GM21576 (cell line): ENCODE results near the gene TMEM219.
"Not testable (repeated sequence)": the region's sequence is repeated elsewhere in the genome, so short reads cannot be mapped to it uniquely, and the experiment has no call there.

Source experiments
- ATAC-seq: cut with Tn5 transposase; IDR thresholded peaks from one replicate; pipeline ENCODE4 v1.9.1; 2021; ENCODE audit warnings: mild to moderate bottlenecking, moderate library complexity; ENCODE audit not compliant: unreplicated experiment

TMEM219 gene

DNA sequence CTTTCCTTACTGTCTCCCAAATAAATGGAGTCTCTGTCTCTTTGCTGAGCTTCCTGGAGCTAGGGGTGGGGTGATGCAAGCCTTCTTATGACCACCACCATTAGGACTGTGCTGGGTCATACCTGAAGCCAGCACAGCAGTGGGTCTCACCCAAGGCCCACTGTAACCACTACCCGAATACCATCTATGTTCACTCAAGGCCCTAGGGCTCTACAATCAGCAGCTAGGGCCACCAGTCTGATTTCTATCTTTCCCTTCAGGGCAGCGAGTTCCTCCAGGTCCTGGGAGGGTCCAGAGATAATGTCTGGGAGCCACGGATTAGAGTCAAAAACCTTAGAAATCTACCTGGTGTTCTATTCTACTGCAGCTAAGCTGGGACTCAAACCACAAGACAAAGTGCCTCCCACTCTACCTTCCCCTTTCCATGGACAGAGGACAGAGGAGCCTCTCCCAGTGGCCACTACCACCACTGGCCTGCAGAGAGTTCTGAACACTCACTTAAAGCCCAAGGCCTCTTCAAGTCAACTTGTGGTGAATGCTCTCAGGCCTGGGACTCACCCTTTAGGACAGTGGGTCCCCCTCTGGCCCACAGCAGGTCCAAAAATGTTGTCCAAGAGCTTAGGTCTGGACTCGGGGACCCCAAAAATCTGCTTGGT is 10.9 kb upstream of the TMEM219 start:
- no peak for ATAC-seq

- no peak for ATAC-seq
These were observed 10.1 kb upstream of the TMEM219 start for GRCh38 chr16:29951625-29952365.

DNA sequence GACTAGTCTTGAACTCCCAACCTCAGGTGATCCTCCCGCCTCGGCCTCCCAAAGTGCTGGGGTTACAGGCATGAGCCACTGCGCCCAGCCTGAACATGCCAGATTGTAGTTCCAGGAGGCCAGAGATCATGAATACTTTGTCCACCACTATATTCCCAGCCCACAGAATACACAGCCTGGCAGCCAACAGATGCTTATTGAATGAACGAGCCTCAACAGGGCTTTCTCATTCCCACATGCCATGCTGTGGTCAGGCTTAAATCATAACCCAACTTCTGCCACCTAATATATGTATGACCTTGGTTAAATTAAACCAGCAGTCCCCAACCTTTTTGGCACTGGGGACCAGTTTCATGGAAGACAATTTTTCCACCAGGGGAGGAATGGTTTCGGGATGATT is 3.1 kb upstream of the TMEM219 start:
- ATAC-seq: no peak

DNA sequence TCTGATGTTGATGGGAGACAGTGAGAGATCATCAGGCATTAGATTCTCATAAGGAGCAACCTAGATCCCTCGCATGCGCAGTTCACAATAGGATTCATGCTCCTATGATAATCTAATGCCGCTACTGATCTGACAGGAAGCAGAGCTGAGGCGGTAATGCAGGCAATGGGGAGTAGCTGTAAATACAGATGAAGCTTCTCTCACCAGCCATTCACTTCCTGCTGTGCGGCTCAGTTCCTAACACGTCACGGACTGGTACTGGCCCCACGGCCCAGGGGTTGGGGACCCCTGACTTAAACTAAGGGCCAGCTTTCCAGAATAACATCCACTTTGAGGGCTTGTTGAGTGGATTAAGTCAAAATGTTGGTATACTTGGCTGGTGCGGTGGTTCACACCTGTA is 2.6 kb upstream of the TMEM219 start:
- ATAC-seq: no peak

DNA sequence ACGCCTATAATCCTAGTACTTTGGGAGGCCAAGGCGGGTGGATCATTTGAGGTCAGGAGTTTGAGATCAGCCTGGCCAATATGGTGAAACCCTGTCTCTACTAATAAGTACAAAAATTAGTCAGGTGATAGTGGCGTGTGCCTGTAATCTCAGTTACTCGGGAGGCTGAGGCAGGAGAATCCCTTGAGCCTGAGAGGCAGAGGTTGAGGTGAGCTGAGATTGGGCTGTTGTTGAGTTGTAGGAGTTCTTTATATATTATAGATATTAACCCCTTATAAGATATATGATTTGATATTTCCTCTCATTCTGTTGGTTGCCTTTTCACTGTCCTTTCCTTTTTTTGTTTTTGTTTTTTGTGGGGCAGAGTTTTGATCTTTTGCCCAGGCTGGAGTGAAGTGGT is 2.1 kb upstream of the TMEM219 start:
- ATAC-seq: not testable (repeated sequence)

DNA sequence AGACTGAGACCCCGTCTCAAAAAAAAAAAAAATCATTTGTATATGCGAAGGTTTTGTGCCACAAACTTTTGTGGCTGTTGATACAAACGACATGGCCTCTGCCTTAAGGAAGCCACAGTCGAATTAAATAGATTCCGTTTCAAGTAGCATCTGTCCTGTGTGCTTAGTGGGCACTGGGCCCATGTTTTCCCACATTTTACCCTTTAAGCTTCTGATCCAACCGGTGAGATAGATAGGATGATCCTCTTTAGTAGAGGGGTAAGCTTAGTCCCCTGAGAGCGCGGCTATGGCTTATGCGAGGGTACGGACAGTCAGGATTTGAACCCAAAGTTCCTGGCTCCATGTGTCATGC is 776 bp upstream of the TMEM219 start:
- no peak for ATAC-seq

DNA sequence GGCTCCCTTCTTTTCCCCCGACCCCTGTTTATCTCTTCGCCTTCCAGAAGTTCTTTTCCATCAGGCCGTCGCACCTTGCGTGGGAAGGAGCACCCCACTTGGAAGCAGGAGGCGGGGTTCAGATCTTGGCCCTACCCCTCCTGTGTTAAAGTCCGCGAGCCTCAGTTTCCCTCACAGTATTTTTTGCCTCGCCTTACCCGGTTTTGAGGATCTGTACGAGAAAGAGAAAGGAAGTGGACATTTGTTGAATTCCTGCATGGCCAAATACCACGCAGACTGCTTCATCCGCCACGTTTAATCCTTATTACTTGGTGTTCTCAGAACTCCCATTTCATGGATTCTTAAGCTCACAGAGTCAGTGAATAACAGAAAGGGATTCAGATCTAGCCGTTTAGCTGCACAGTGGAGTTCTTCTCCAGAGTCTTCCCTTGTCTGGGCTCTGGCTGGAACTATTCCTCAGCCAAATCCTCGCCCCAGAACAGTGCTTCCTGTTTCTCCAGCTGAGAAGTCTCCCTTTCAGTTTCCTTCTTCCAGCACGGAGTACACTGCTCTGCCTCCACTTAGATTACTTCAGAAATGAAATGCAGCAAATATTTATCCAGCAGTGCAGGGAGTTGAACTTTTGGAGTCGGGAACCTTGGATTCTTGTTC is 590 bp downstream of the TMEM219 start:
- peak; percentile 7 for ATAC-seq

GRCh38 chr16:29963021-29963743 is 1.3 kb downstream of the TMEM219 start:
- no peak for ATAC-seq

- no peak for ATAC-seq
These were observed 6.3 kb downstream of the TMEM219 start for GRCh38 chr16:29968205-29968604.

GRCh38 chr16:29971304-29971703 is 9.4 kb downstream of the TMEM219 start:
- ATAC-seq: no peak

DNA sequence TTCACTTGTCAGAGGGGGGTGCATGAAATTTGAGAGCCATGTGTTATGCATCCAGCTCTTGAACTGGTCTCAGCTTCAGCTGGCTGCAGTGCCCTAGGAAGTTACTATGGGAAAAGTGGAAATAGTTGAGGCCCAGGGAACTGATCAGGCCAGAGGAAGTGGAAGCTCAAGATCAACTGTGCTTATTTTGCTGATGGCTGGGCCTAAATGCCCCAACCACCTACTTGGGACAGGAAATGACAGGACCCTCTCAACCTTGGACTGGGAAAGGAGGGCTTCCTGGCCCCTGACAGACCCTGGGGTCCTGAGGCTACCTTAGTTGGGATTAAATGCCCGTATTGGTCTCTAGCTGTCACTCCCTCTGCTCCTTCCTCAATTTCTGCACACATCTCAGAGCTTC is 10.6 kb downstream of the TMEM219 start:
- no peak for ATAC-seq

DNA sequence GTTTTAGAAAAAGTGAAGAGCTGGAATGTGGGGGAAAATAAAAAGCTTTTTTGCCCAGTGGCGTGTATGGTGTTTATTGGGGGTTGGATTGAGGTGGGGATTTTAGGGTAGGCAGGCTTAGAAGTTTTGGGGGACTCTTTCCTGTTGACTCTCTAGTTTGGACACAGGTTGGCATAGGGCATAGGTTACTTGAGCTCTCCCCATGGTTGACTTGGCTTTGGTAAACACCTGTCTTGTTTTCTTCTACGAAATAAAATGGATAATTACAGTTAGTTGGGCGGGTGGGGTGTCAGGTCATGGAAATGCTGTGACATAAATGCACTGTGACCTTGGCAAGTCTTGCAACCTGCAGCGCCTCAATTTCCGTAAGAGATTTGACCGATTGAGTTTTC is 11.1 kb downstream of the TMEM219 start:
- ATAC-seq: no peak

DNA sequence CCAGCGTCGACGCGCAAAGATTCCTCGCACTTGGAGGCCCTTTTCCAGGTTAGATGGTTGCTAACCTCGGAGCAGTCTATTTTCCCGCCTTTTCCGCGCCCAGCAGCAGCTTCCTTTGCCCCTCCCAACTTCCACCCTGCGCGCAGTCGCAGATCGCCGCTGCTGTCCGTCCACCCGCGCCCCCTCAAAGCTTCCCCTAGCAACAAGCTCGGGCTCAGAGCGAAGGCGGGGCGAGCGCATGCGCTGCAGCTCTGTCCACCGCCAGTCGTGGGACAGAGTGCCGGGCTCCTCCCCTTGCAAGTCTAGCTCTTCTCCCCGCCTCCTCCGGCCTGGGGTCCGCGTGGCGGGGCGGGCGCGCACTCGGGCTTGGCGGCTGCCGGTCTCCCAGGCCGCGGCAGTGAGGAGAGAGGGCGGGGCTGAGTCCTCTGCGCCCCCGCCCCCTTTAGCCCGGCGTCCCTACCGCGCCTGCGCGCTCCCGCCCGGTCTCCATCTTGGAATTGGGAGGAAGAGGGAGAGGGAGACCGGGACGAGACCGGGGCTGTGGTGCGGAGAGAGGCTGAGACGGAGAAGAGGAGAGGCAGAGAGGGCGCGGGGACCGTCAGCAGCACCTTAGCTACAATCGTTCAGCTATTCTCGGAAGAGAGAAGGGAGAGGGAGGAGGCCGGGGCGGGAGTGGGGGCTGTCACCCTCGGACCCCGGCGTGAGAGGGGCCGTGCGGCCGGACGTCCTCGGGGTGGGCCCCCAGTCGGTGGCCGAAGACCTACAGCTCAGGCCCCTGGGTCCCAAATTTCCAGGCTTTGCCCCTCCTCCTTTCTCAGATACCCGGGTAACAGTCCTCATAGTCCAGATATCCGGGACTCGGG is 11.7 kb downstream of the TMEM219 start, which contains the start of gene TAOK2:
Gene TAOK2, plus strand, starts transcription at position 485 of the 863 bp plus-strand sequence. CDS start 3,905 bp downstream, outside the sequence.
- ATAC-seq: peak; percentile 88

GRCh38 chr16:29974291-29975133 is 12.6 kb downstream of the TMEM219 start:
- no peak for ATAC-seq

- ATAC-seq: no peak
These were observed 13.3 kb downstream of the TMEM219 start for GRCh38 chr16:29975134-29975538.

- ATAC-seq: no peak
These were observed 14.1 kb downstream of the TMEM219 start for GRCh38 chr16:29975811-29976511.

DNA sequence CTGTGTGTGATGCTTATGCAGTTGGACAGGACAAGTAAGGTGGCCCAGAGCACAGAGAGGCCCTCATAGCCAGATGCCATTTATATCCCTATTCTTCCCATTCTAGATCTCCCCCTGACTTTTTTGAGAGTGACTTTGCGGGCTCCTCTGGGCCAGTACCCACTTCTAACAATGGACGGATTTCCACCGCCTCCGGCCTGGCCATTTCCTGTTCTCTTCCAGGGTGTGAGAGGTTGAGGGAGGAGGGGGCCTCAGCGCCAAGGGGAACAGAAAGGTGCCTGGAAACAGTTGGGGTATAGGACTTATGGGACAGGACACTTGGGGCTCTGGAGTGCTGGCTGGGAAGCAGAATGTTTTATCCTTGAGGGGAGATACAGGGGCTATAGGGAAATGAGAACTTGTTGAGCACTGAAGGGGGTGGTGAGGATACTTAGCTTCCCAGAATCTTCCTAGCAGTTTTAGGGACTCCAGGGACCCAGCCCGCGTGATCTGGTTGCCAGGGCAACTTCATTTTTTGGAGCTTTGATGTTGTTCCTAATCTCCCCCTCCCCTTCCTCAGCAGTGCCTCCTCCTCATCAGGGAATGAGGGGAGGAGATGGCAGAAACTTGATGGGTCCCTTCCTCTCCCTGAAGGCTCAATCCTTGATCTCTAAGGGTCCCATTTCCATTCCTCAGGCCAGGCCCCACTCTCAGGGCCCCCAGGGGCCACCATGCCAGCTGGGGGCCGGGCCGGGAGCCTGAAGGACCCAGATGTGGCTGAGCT is 15.4 kb downstream of the TMEM219 start:
- ATAC-seq: no peak

- ATAC-seq: no peak
These were observed 16.2 kb downstream of the TMEM219 start for GRCh38 chr16:29978081-29978480.
